Muscle of back (tissue), 13 donors: ENCODE data around the gene FBXL7. TPM values are rescaled to one million over a fixed set of nuclear protein-coding genes. Genes with fewer than 3 reads are reported as not detected.
A peak's percentile ranks its signal among the peaks of the same experiment; 100 is the strongest.

Source experiments
- DNase-seq, 3 donors: peaks; one replicate each; pipeline versions ENCODE4 v3.0.0 to v3.0.0-alpha.2; 2013
- long read RNA-seq, 9 donors: transcript quantifications; one replicate each; lab custom pipeline, GENCODE V29; 2026
- polyA plus RNA-seq, 10 donors: library from polyadenylated mRNA; unstranded; fragments of 120-200 nt; gene quantifications; one replicate each; pipeline ENCODE4 v1.2.1, GENCODE V29; 2013; ENCODE audit not compliant: insufficient read length in 10 of 10

The FBXL7 gene
- polyA plus RNA-seq = 10 to 100 TPM; 20.2 to 28.4 (median 23.1) TPM
- long read RNA-seq, donor 1, transcript FBXL7-201 (2 exons, 3,960 nt) = major isoform, 6 of 11 reads
- long read RNA-seq, donor 1, partial matches to known transcripts = 5 of 11 reads
- long read RNA-seq, donor 1, other reads (novel, unspliced or antisense) = 0 of 11 reads
- long read RNA-seq, donor 2, partial matches to known transcripts = 0 of 3 reads
- long read RNA-seq, donor 2, other reads (novel, unspliced or antisense) = 0 of 3 reads
- long read RNA-seq, donor 3 = 0 reads
- long read RNA-seq, donor 4, transcript FBXL7-201 (2 exons, 3,960 nt) = major isoform, 7 of 7 reads
- long read RNA-seq, donor 4, partial matches to known transcripts = 0 of 7 reads
- long read RNA-seq, donor 4, other reads (novel, unspliced or antisense) = 0 of 7 reads
- long read RNA-seq, donor 5, transcript FBXL7-201 (2 exons, 3,960 nt) = major isoform, 8 of 8 reads
- long read RNA-seq, donor 5, partial matches to known transcripts = 0 of 8 reads
- long read RNA-seq, donor 5, other reads (novel, unspliced or antisense) = 0 of 8 reads
- long read RNA-seq, donor 6, partial matches to known transcripts = 0 of 4 reads
- long read RNA-seq, donor 6, other reads (novel, unspliced or antisense) = 0 of 4 reads
- long read RNA-seq, donor 7, transcript FBXL7-201 (2 exons, 3,960 nt) = major isoform, 5 of 5 reads
- long read RNA-seq, donor 7, partial matches to known transcripts = 0 of 5 reads
- long read RNA-seq, donor 7, other reads (novel, unspliced or antisense) = 0 of 5 reads
- long read RNA-seq, donor 8, transcript FBXL7-201 (2 exons, 3,960 nt) = major isoform, 8 of 8 reads
- long read RNA-seq, donor 8, partial matches to known transcripts = 0 of 8 reads
- long read RNA-seq, donor 8, other reads (novel, unspliced or antisense) = 0 of 8 reads
- long read RNA-seq, donor 9 = 0 reads

GRCh38 chr5:15499528-15500324, at the start of gene FBXL7:
FBXL7 (plus strand) TSS chr5:15500180.
- peak; percentile 86 to 96 (median 90) for DNase-seq

- DNase-seq = no peak
Observed at GRCh38 chr5:15450473-15450872, 49.5 kb upstream of the FBXL7 start.

GRCh38 chr5:15450949-15451348, 49.0 kb upstream of the FBXL7 start:
- DNase-seq = no peak

GRCh38 chr5:15452030-15452429, 48.0 kb upstream of the FBXL7 start:
- DNase-seq = no peak

- peak in 2 of 3 donors; percentile 55 to 72 for DNase-seq
Observed at GRCh38 chr5:15452781-15453180, 47.2 kb upstream of the FBXL7 start.

GRCh38 chr5:15459200-15459599, 40.8 kb upstream of the FBXL7 start:
- DNase-seq = no peak

- no peak for DNase-seq
Observed at GRCh38 chr5:15463231-15463980, 36.6 kb upstream of the FBXL7 start.

GRCh38 chr5:15472116-15472515, 27.9 kb upstream of the FBXL7 start:
- DNase-seq = no peak

GRCh38 chr5:15474143-15474719, 25.7 kb upstream of the FBXL7 start:
- peak in 1 of 3 donors; percentile 23 for DNase-seq

GRCh38 chr5:15475367-15475766, 24.6 kb upstream of the FBXL7 start:
- no peak for DNase-seq

- DNase-seq = no peak
Observed at GRCh38 chr5:15476977-15477376, 23.0 kb upstream of the FBXL7 start.

- no peak for DNase-seq
Observed at GRCh38 chr5:15480436-15480835, 19.5 kb upstream of the FBXL7 start.

- DNase-seq = no peak
Observed at GRCh38 chr5:15483351-15484097, 16.5 kb upstream of the FBXL7 start.

GRCh38 chr5:15487228-15487627, 12.8 kb upstream of the FBXL7 start:
- no peak for DNase-seq

- DNase-seq = no peak
Observed at GRCh38 chr5:15489571-15490235, 10.3 kb upstream of the FBXL7 start.

- no peak for DNase-seq
Observed at GRCh38 chr5:15492545-15492944, 7.4 kb upstream of the FBXL7 start.

- no peak for DNase-seq
Observed at GRCh38 chr5:15493501-15493900, 6.5 kb upstream of the FBXL7 start.

- no peak for DNase-seq
Observed at GRCh38 chr5:15495026-15495425, 5.0 kb upstream of the FBXL7 start.

GRCh38 chr5:15496886-15497285, 3.1 kb upstream of the FBXL7 start:
- DNase-seq = no peak
